Endodermal cell (in vitro differentiated cells): ENCODE results near the gene BLACAT1. TPM values are rescaled to one million over a fixed set of nuclear protein-coding genes. Genes with fewer than 3 reads are reported as not detected.

ENCODE experiments used
- DNase-seq: peaks from one replicate; pipeline ENCODE4 v3.0.0-alpha.2; 2017
- H3K27ac ChIP-seq: 2 replicates; pipeline ENCODE4 v1.5.1; 2013; ENCODE audit warnings: mild to moderate bottlenecking, low read depth, low read length, moderate library complexity
- H3K27me3 ChIP-seq: 2 replicates; pipeline ENCODE4 v1.6.1; 2013; ENCODE audit warnings: mild to moderate bottlenecking, low read length, moderate library complexity; ENCODE audit not compliant: insufficient read depth, control insufficient read depth, poor library complexity, severe bottlenecking
- H3K36me3 ChIP-seq: 2 replicates; pipeline ENCODE4 v1.7.0; 2013; ENCODE audit warnings: mild to moderate bottlenecking, low read length, moderate library complexity; ENCODE audit not compliant: control insufficient read depth, insufficient read depth
- H3K4me1 ChIP-seq: one replicate; pipeline ENCODE4 v1.7.0; 2013; ENCODE audit warnings: low read length; ENCODE audit not compliant: control insufficient read depth, insufficient read depth
- H3K4me3 ChIP-seq: 2 replicates; pipeline ENCODE4 v1.5.1; 2013; ENCODE audit warnings: mild to moderate bottlenecking, low read length, moderate library complexity
- H3K9ac ChIP-seq: 2 replicates; pipeline ENCODE4 v1.6.1; 2013; ENCODE audit warnings: mild to moderate bottlenecking, low read length, moderate library complexity; ENCODE audit not compliant: poor library complexity, severe bottlenecking; ENCODE audit errors: extremely low read depth
- H3K9me3 ChIP-seq: 2 replicates; pipeline ENCODE4 v1.6.1; 2013; ENCODE audit warnings: mild to moderate bottlenecking, low read length, moderate library complexity; ENCODE audit not compliant: control insufficient read depth
- H3K27ac Mint-ChIP-seq: 2 replicates; pipeline ENCODE4 v1.8.0; 2020; ENCODE audit warnings: mixed read lengths
- H3K27me3 Mint-ChIP-seq: 2 replicates; pipeline ENCODE4 v1.8.0; 2021; ENCODE audit warnings: mild to moderate bottlenecking, mixed read lengths; ENCODE audit not compliant: insufficient read depth
- H3K36me3 Mint-ChIP-seq: 2 replicates; pipeline ENCODE4 v1.8.0; 2020; ENCODE audit warnings: low read depth, mixed read lengths
- H3K4me1 Mint-ChIP-seq: 2 replicates; pipeline ENCODE4 v1.8.0; 2020; ENCODE audit warnings: mixed read lengths
- H3K4me3 Mint-ChIP-seq: 2 replicates; pipeline ENCODE4 v1.8.0; 2020; ENCODE audit warnings: mild to moderate bottlenecking, moderate library complexity, mixed read lengths
- H3K9me3 Mint-ChIP-seq: 2 replicates; pipeline ENCODE4 v1.8.0; 2020; ENCODE audit warnings: mild to moderate bottlenecking, mixed read lengths
- WGBS, 2 experiments: methylation state at CpG; one replicate each; pipeline versions ENCODE4 v1.1.5 to v1.1.7; 2013; ENCODE audit warnings: missing lambda C conversion rate in 2 of 2, mixed read lengths in 1 of 2; ENCODE audit not compliant: insufficient coverage in 1 of 2, insufficient read length in 1 of 2; 5-methylcytosine and 5-hydroxymethylcytosine counted together
- total RNA-seq, 2 donors: library from RNA; stranded (reverse); fragmentation: NEBNext Ultra II Directional in 1 of 2; extraction: Animal tissue kit (Norgen Biotek cat#: 25700) in 1 of 2; gene quantifications; 2 replicates in 1 of 2; 3 replicates in 1 of 2; pipeline ENCODE4 v1.2.1, GENCODE V29; 2021
- TF ChIP-seq, protein P1 (sequence below): fragments of 200-600 bp; sonication (generic); conservative IDR thresholded peaks from 2 replicates; pipeline ENCODE4 v1.5.0; 2021; ENCODE audit warnings: antibody characterized with exemption, mild to moderate bottlenecking

Gene BLACAT1
- total RNA-seq, 2 donors from 2014 or later: 7.4 to 7.6 TPM

DNA sequence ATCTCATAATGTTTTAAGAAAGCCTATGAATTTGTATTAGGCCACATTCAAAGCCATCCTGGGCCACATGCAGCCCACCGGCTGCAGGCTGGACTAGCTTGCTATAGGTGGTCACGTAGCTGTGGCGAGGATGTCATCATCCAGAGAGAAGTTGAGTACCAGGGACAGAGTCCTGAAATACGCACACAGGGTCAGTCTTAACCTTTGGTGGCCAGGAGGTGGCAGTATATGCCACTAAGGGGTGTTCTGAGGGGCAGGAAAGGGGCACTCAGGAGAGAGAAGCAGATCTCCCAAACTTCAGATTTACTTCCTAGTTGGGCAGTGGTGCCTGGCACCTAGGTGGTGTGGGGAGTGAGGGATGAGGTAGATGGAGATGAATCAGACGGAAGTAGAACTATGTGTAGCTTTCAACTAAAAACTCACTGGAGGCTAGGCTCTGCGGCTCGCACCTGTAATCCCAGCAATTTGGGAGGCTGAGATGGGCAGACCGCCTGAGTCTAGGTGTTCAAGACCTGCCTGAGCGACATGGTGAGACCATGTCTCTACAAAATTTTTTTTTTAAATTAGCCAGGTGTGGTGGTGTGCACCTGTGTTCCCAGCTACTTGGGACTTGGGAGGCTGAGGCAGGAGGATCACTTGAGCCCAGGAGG, 32.4 kb upstream of the BLACAT1 start:
- H3K27me3 ChIP-seq: no peaks in the 10 kb centered on the region
- H3K4me1 ChIP-seq: peaks cover 13% of the 10 kb centered on the region
- Mint-ChIP-seq H3K9me3 (no peaks in the 10 kb centered on the region), H3K4me3 (no peak overlapping the region), H3K27me3 (peaks cover 21% of the 10 kb centered on the region), H3K4me1 (peaks cover 14% of the 10 kb centered on the region), H3K36me3 (no peaks in the 10 kb centered on the region), H3K27ac (no peak overlapping the region)
- WGBS, 2 experiments: 53 to 54% methylated on average over 5 to 9 of the region's 9 CpGs
- no peaks in the 10 kb centered on the region for H3K36me3 ChIP-seq
- peak; percentile 88 for DNase-seq
- H3K27ac ChIP-seq: no peak overlapping the region
- TF ChIP-seq, protein P1, sequence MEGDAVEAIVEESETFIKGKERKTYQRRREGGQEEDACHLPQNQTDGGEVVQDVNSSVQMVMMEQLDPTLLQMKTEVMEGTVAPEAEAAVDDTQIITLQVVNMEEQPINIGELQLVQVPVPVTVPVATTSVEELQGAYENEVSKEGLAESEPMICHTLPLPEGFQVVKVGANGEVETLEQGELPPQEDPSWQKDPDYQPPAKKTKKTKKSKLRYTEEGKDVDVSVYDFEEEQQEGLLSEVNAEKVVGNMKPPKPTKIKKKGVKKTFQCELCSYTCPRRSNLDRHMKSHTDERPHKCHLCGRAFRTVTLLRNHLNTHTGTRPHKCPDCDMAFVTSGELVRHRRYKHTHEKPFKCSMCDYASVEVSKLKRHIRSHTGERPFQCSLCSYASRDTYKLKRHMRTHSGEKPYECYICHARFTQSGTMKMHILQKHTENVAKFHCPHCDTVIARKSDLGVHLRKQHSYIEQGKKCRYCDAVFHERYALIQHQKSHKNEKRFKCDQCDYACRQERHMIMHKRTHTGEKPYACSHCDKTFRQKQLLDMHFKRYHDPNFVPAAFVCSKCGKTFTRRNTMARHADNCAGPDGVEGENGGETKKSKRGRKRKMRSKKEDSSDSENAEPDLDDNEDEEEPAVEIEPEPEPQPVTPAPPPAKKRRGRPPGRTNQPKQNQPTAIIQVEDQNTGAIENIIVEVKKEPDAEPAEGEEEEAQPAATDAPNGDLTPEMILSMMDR: peak; percentile 92
- H3K4me3 ChIP-seq: no peak overlapping the region
- H3K9me3 ChIP-seq: no peaks in the 10 kb centered on the region
- H3K9ac ChIP-seq: no peak overlapping the region

DNA sequence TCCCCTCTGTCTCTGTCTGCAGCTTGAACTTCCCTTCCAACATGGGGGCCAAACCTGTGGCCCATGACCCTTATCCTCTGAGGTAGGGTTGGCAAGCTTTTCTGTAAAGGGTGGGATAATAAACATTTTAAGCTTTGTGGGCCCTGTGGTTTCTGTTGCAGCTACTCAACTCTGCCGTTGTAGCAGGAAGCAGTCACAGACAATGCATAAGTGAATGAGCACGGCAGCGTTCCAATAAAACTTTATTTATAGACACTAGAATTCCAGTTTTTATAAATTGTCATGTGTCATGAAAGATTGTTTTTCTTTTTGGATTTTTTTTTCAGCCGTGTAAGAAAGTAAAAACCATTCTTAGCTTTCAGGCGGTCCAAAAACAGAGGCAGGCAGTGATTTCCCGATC, 30.4 kb upstream of the BLACAT1 start:
- no peak overlapping the region for H3K4me3 ChIP-seq
- Mint-ChIP-seq H3K9me3 (no peaks in the 10 kb centered on the region), H3K4me1 (peaks cover 8% of the 10 kb centered on the region), H3K4me3 (no peak overlapping the region), H3K36me3 (no peaks in the 10 kb centered on the region), H3K27me3 (peaks cover 30% of the 10 kb centered on the region), H3K27ac (no peak overlapping the region)
- no peak for DNase-seq
- no peak overlapping the region for H3K9ac ChIP-seq
- no peaks in the 10 kb centered on the region for H3K9me3 ChIP-seq
- H3K4me1 ChIP-seq: peaks cover 4% of the 10 kb centered on the region
- WGBS, 2 experiments: 86 to 94% methylated on average over 4 to 6 of the region's 6 CpGs
- TF ChIP-seq, protein P1: no peak
- H3K36me3 ChIP-seq: no peaks in the 10 kb centered on the region
- no peaks in the 10 kb centered on the region for H3K27me3 ChIP-seq
- no peak overlapping the region for H3K27ac ChIP-seq

DNA sequence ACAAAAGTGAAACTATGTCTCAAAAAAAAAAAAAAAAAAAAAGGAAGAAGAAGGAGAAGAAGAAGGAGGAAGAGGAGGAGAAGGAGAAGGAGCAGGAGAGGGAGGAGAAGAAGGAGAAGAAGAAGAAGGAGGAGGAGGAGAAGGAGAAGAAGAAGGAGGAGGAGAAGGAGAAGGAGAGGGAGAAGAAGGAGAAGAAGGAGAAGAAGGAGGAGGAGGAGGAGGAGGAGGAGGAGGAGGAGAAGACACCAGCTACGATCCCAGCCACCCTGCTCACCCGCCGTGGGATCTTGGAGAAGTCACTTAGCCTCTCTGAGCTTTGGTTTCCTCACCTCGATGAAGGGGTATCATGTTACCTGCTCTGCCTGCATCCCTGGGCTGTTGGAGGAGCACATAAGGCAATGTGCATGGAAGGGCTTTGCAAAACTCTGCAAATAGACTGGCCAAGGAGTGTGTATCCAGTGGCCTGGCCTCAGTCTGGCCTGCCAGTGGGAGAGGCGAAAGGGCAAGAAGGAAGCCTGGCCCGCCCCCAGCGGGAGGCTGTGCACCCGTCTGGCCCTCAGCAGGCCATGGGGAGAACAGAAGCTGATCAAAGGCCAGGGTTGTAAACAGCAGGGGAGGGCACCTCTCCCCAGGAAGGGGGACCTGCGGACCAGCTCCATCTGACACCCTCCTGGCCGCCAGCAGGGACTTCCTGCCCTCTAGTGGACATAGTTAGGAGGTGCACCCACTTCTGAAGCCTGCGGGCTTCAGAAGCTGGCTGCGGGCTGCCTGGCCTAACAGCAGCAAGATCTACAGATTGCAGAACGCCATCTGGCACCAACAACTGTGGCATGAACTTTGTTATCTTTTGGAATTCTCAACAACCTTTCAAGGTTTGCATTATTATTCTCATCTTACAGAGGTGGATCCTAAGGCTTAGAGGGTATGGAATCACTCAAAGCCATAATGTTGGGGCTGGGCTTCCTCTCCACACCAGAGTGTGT, 29.4 kb upstream of the BLACAT1 start:
- peaks cover 34% of the 10 kb centered on the region for H3K27me3 Mint-ChIP-seq
- no peaks in the 10 kb centered on the region for H3K9me3 Mint-ChIP-seq
- Histone ChIP-seq H3K36me3 (no peaks in the 10 kb centered on the region), H3K4me1 (peaks cover 4% of the 10 kb centered on the region), H3K9ac (no peak overlapping the region), H3K9me3 (no peaks in the 10 kb centered on the region), H3K27ac (no peak overlapping the region), H3K27me3 (no peaks in the 10 kb centered on the region), H3K4me3 (no peak overlapping the region)
- DNase-seq: peak; percentile 92
- H3K36me3 Mint-ChIP-seq: no peaks in the 10 kb centered on the region
- TF ChIP-seq, protein P1: peak; percentile 99
- no peak overlapping the region for H3K4me3 Mint-ChIP-seq
- H3K4me1 Mint-ChIP-seq: peaks cover 14% of the 10 kb centered on the region
- 24 to 36% methylated on average over 8 to 13 of the region's 13 CpGs for WGBS, 2 experiments
- H3K27ac Mint-ChIP-seq: no peak overlapping the region
